Measurements from ENCODE around the gene TCN2.
A peak's percentile ranks its signal among the peaks of the same experiment; 100 is the strongest.
"Not testable (repeated sequence)": the region's sequence is repeated elsewhere in the genome, so short reads cannot be mapped to it uniquely, and the experiment has no call there.

Gene TCN2

GRCh38 chr22:30606455-30607299, at the start of gene TCN2:
Gene TCN2, plus strand, starts transcription at chr22:30607174. Its CDS starts 158 bp downstream, at chr22:30607332.
- DNase-seq (ENCODE audit: low spot score) = peak; percentile 15

- DNase-seq (ENCODE audit: low spot score) = no peak
These were observed 49.7 kb upstream of the TCN2 start for GRCh38 chr22:30557243-30557642.

GRCh38 chr22:30559889-30560288, 47.1 kb upstream of the TCN2 start:
- DNase-seq (ENCODE audit: low spot score) = no peak

GRCh38 chr22:30560643-30561202, 46.3 kb upstream of the TCN2 start:
- not testable (repeated sequence) for DNase-seq (ENCODE audit: low spot score)

- DNase-seq (ENCODE audit: low spot score) = no peak
These were observed 45.4 kb upstream of the TCN2 start for GRCh38 chr22:30561402-30562189.

- no peak for DNase-seq (ENCODE audit: low spot score)
These were observed 44.6 kb upstream of the TCN2 start for GRCh38 chr22:30562366-30562765.

- DNase-seq (ENCODE audit: low spot score) = no peak
These were observed 42.8 kb upstream of the TCN2 start for GRCh38 chr22:30564045-30564760.

GRCh38 chr22:30564761-30565119, 42.2 kb upstream of the TCN2 start:
- DNase-seq (ENCODE audit: low spot score) = no peak

GRCh38 chr22:30565341-30565740, 41.6 kb upstream of the TCN2 start:
- no peak for DNase-seq (ENCODE audit: low spot score)

- peak; percentile 74 for DNase-seq (ENCODE audit: low spot score)
These were observed 40.8 kb upstream of the TCN2 start for GRCh38 chr22:30566125-30566524.

GRCh38 chr22:30567277-30567676, 39.7 kb upstream of the TCN2 start:
- DNase-seq (ENCODE audit: low spot score) = not testable (repeated sequence)

- no peak for DNase-seq (ENCODE audit: low spot score)
These were observed 38.7 kb upstream of the TCN2 start for GRCh38 chr22:30568137-30568805.

GRCh38 chr22:30569674-30570202, 37.2 kb upstream of the TCN2 start:
- DNase-seq (ENCODE audit: low spot score) = no peak

GRCh38 chr22:30572210-30572609, 34.8 kb upstream of the TCN2 start:
- no peak for DNase-seq (ENCODE audit: low spot score)

- no peak for DNase-seq (ENCODE audit: low spot score)
These were observed 34.0 kb upstream of the TCN2 start for GRCh38 chr22:30572840-30573593.

- no peak for DNase-seq (ENCODE audit: low spot score)
These were observed 33.3 kb upstream of the TCN2 start for GRCh38 chr22:30573594-30574094.

- DNase-seq (ENCODE audit: low spot score) = peak; percentile 40
These were observed 32.6 kb upstream of the TCN2 start, which contains the start of gene GAL3ST1 for GRCh38 chr22:30574095-30574981. Gene GAL3ST1, minus strand, starts transcription at chr22:30574665. Its CDS starts 17,273 bp downstream, at chr22:30557392.

- DNase-seq (ENCODE audit: low spot score) = no peak
These were observed 31.8 kb upstream of the TCN2 start for GRCh38 chr22:30574997-30575671.

GRCh38 chr22:30575859-30576258, 31.1 kb upstream of the TCN2 start:
- no peak for DNase-seq (ENCODE audit: low spot score)

All from LoVo (cell line).